ENCODE measurements around the gene BTG2. TPM values are rescaled to one million over a fixed set of nuclear protein-coding genes. Genes with fewer than 3 reads are reported as not detected.

BTG2 gene
- total RNA-seq, 1 experiment from 2014 or later: 2.7 TPM

DNA sequence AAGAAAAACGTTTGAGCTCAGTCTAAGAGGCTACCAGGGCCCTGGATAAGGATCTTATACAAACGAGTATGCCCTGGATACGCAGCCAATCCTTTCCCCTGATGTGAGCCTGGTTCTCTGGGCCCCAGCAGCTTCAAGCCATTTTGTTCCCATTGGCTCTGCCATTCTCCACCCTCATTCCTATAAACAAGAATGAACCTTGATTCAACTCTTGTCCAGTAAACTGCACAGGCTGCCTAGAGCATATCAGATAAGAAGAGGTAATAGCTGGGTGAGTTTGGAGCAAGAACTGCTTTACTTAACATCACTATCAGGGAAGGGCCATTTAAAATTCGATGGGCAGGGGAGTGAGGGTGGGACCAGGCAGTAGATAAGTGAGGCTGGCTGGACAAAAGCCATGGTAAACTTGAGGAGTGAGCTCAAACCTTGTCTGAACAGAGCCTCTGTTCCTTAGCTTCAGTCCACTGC lies 11.3 kb downstream of the BTG2 start:
- intact Hi-C loops (cut with micrococcal nuclease; ENCODE audit: unreplicated experiment): no loop called here
- CTCF ChIA-PET: interaction anchor here (1.1 kb wide), 1 partner anchor 11 kb away, joined by 4 read pairs; no protein-coding TSS in a partner anchor

DNA sequence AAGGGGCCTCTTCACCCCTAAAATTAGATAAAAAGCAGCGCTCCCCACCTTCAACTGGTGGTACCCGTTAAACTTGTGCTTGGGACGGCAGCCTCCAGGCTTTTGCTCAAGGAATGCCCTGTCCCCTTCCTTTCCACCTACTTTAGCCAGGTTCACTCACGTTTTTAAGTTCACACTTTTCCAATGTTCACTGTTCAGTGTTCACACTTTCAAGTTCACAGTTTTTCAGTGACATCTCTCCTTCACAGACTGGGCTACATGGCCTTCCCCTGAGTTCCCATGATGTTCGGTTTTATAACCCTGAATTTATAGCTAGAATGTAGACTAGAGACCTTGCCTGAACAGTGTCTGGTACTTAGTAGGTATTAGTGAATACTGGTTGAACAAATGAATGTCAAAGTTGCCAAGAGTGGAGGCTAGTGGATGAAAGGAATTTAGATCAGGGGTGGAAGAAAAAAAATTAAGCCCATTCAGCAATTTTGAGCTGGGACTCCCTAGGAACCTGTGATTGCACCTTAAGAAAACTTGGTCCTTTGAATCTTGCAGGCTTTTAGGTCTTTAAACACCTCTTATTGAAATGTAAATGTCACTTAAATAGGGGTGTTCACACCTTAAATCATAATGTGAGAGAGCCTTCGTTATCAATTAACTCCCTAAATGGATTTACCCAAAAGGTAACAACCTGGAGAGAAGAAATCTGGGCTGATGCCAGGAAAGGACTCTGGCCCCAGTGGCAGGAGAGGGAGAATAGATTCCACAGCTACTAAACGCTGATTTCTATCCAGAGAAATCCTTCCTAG lies 12.3 kb downstream of the BTG2 start:
- no peak for DNase-seq

More for the DNA sequence above, 11.3 kb downstream of the BTG2 start:
- no peak for TF ChIP-seq CTCF (IDR thresholded peaks at IDR 0.05; ENCODE audit: unreplicated experiment)
- H3K27me3 Mint-ChIP-seq (ENCODE audit: unreplicated experiment): peaks cover 56% of the 10 kb centered on the region
- H3K9me3 Mint-ChIP-seq (ENCODE audit: low read depth, unreplicated experiment): no peaks in the 10 kb centered on the region
- no peaks in the 10 kb centered on the region for H3K36me3 Mint-ChIP-seq (ENCODE audit: insufficient read depth, unreplicated experiment)
- H3K4me1 Mint-ChIP-seq (ENCODE audit: low read depth, unreplicated experiment): peaks cover 11% of the 10 kb centered on the region
- no TSS peak for BruUV-seq (replicated peaks)
- H3K27ac Mint-ChIP-seq (ENCODE audit: unreplicated experiment): no peak overlapping the region
- H3K4me3 Mint-ChIP-seq (ENCODE audit: low read depth, unreplicated experiment): no peak overlapping the region
- no peak for DNase-seq

DNA sequence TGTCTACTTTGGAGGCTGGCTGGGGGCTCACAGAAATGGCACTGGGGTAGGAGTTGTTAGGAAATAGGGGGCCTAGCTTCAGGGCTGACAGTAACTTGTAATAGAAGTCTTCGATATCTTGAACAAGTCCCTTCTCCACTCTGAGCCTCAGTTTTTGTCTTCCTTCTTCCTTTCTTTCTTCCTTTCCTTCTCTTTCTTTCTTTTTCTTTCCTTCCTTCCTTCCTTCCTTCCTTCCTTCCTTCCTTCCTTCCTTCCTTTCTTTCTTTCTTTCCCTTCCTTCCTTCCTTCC lies 12.9 kb downstream of the BTG2 start:
- no peak overlapping the region for H3K27ac Mint-ChIP-seq (ENCODE audit: unreplicated experiment)
- peaks cover 11% of the 10 kb centered on the region for H3K4me1 Mint-ChIP-seq (ENCODE audit: low read depth, unreplicated experiment)
- no peak for TF ChIP-seq CTCF (IDR thresholded peaks at IDR 0.05; ENCODE audit: unreplicated experiment)
- intact Hi-C loops (cut with micrococcal nuclease; ENCODE audit: unreplicated experiment): no loop called here
- H3K4me3 Mint-ChIP-seq (ENCODE audit: low read depth, unreplicated experiment): no peak overlapping the region
- CTCF ChIA-PET: no interaction called here
- no peak for DNase-seq
- BruUV-seq (replicated peaks): no TSS peak
- no peaks in the 10 kb centered on the region for H3K36me3 Mint-ChIP-seq (ENCODE audit: insufficient read depth, unreplicated experiment)
- H3K9me3 Mint-ChIP-seq (ENCODE audit: low read depth, unreplicated experiment): no peaks in the 10 kb centered on the region
- peaks cover 71% of the 10 kb centered on the region for H3K27me3 Mint-ChIP-seq (ENCODE audit: unreplicated experiment)

More for the DNA sequence above, 12.3 kb downstream of the BTG2 start:
- CTCF ChIA-PET: no interaction called here
- H3K27me3 Mint-ChIP-seq (ENCODE audit: unreplicated experiment): peaks cover 66% of the 10 kb centered on the region
- no peak for TF ChIP-seq CTCF (IDR thresholded peaks at IDR 0.05; ENCODE audit: unreplicated experiment)
- intact Hi-C loops (cut with micrococcal nuclease; ENCODE audit: unreplicated experiment): no loop called here
- no peak overlapping the region for H3K27ac Mint-ChIP-seq (ENCODE audit: unreplicated experiment)
- no TSS peak for BruUV-seq (replicated peaks)
- no peaks in the 10 kb centered on the region for H3K36me3 Mint-ChIP-seq (ENCODE audit: insufficient read depth, unreplicated experiment)
- H3K9me3 Mint-ChIP-seq (ENCODE audit: low read depth, unreplicated experiment): no peaks in the 10 kb centered on the region
- no peak overlapping the region for H3K4me3 Mint-ChIP-seq (ENCODE audit: low read depth, unreplicated experiment)
- peaks cover 11% of the 10 kb centered on the region for H3K4me1 Mint-ChIP-seq (ENCODE audit: low read depth, unreplicated experiment)

GRCh38 chr1:203320591-203321272 lies 15.4 kb downstream of the BTG2 start:
- Mint-ChIP-seq H3K4me1 (ENCODE audit: low read depth, unreplicated experiment) (peaks cover 11% of the 10 kb centered on the region), H3K27me3 (ENCODE audit: unreplicated experiment) (peaks cover 97% of the 10 kb centered on the region), H3K27ac (ENCODE audit: unreplicated experiment) (no peak overlapping the region), H3K9me3 (ENCODE audit: low read depth, unreplicated experiment) (no peaks in the 10 kb centered on the region), H3K4me3 (ENCODE audit: low read depth, unreplicated experiment) (no peak overlapping the region), H3K36me3 (ENCODE audit: insufficient read depth, unreplicated experiment) (no peaks in the 10 kb centered on the region)
- TF ChIP-seq CTCF (IDR thresholded peaks at IDR 0.05; ENCODE audit: unreplicated experiment): no peak
- intact Hi-C loops (cut with micrococcal nuclease; ENCODE audit: unreplicated experiment): loop anchor here (5.0 kb wide), 1 partner anchor 908 kb away; no protein-coding TSS in a partner anchor
- BruUV-seq (replicated peaks): no TSS peak
- CTCF ChIA-PET: interaction anchor here (0.7 to 1.5 kb wide), 2 partner anchors 44 to 53 kb away, joined by 4 to 5 read pairs; no protein-coding TSS in a partner anchor
- DNase-seq: no peak

Measured in Calu3 (cell line).